ENCODE results near the gene PI16. TPM values are rescaled to one million over a fixed set of nuclear protein-coding genes. Genes with fewer than 3 reads are reported as not detected.
"Not testable (repeated sequence)": the region's sequence is repeated elsewhere in the genome, so short reads cannot be mapped to it uniquely, and the experiment has no call there.

PI16 gene
- total RNA-seq, 1 experiment from 2014 or later, result not detected

- H3K4me1 ChIP-seq (ENCODE audit: control insufficient read depth, insufficient read depth, low read length), result peaks cover 23% of the 10 kb centered on the region
- peak overlapping the region; percentile 94 for H3K27ac ChIP-seq (ENCODE audit: low read length)
- peaks cover 3% of the 10 kb centered on the region; the same call in 1 of the 2 replicates for H3K36me3 ChIP-seq (ENCODE audit: control insufficient read depth, insufficient read depth, low read length)
- no peak for ATAC-seq
- TF ChIP-seq CTCF (IDR thresholded peaks at IDR 0.05) (no peak), TCF7L2 (IDR thresholded peaks at IDR 0.05; ENCODE audit: low read depth, low read length) (no peak)
- H3K9me3 ChIP-seq (ENCODE audit: control insufficient read depth, insufficient read depth, low read depth, low read length), result no peaks in the 10 kb centered on the region
- intact Hi-C loops (cut with micrococcal nuclease; ENCODE audit: unreplicated experiment) (loop anchor here (10.0 kb wide), 1 partner anchor 102 kb away; the partner anchor contains the start of gene C6orf89), in situ Hi-C loops (cut with HindIII; ENCODE audit: low pct_unique_long_range_greater_than_20kb, low sequenced_read_pairs) (no loop called here)
- H3K27me3 ChIP-seq (ENCODE audit: control insufficient read depth, insufficient read depth, low read length), result no peaks in the 10 kb centered on the region
- BruUV-seq (replicated peaks), result no TSS peak
- no peak for DNase-seq (ENCODE audit: low read depth, low spot score)
- CTCF ChIA-PET, result no interaction called here
- H3K4me3 ChIP-seq (ENCODE audit: low read depth in 2 of 2, low read length in 2 of 2), result peak overlapping the region; percentile 72 to 97
- POLR2A ChIA-PET, result no interaction called here
Observed at GRCh38 chr6:36986704-36987047, 32.1 kb downstream of the PI16 start.

GRCh38 chr6:36989264-36989663 lies 34.7 kb downstream of the PI16 start:
- Histone ChIP-seq H3K4me1 (ENCODE audit: control insufficient read depth, insufficient read depth, low read length) (peaks cover 8% of the 10 kb centered on the region), H3K4me3 (ENCODE audit: low read depth in 2 of 2, low read length in 2 of 2) (no peak overlapping the region), H3K36me3 (ENCODE audit: control insufficient read depth, insufficient read depth, low read length) (peaks cover 3% of the 10 kb centered on the region; the same call in 1 of the 2 replicates), H3K27me3 (ENCODE audit: control insufficient read depth, insufficient read depth, low read length) (no peaks in the 10 kb centered on the region), H3K27ac (ENCODE audit: low read length) (no peak overlapping the region), H3K9me3 (ENCODE audit: control insufficient read depth, insufficient read depth, low read depth, low read length) (no peaks in the 10 kb centered on the region)
- intact Hi-C loops (cut with micrococcal nuclease; ENCODE audit: unreplicated experiment), result loop anchor here (10.0 kb wide), 1 partner anchor 104 kb away; the partner anchor contains the start of gene C6orf89
- no peak for DNase-seq (ENCODE audit: low read depth, low spot score)
- TF ChIP-seq POLR2AphosphoS5 (IDR thresholded peaks at IDR 0.05; ENCODE audit: low read depth, low read length) (no peak), SIN3A (IDR thresholded peaks at IDR 0.05; ENCODE audit: borderline replicate concordance, insufficient read depth, low read depth, low read length) (no peak), REST (IDR thresholded peaks at IDR 0.05; ENCODE audit: insufficient read depth in 1 of 2, low read depth in 2 of 2, low read length in 1 of 2) (no peak), TCF7L2 (IDR thresholded peaks at IDR 0.05; ENCODE audit: low read depth, low read length) (no peak), CTCF (IDR thresholded peaks at IDR 0.05) (no peak)
- ATAC-seq, result no peak
- no TSS peak for BruUV-seq (replicated peaks)
- in situ Hi-C loops (cut with HindIII; ENCODE audit: low pct_unique_long_range_greater_than_20kb, low sequenced_read_pairs), result no loop called here
- POLR2A ChIA-PET, result no interaction called here
- CTCF ChIA-PET, result interaction anchor here (0.7 kb wide), 1 partner anchor 1795 kb away, joined by 4 read pairs; no protein-coding TSS in a partner anchor

GRCh38 chr6:36990401-36990800 lies 35.9 kb downstream of the PI16 start:
- H3K4me1 ChIP-seq (ENCODE audit: control insufficient read depth, insufficient read depth, low read length); BruUV-seq (replicated peaks); DNase-seq (ENCODE audit: low read depth, low spot score); POLR2A ChIA-PET; H3K4me3 ChIP-seq (ENCODE audit: low read depth in 2 of 2, low read length in 2 of 2); H3K27me3 ChIP-seq (ENCODE audit: control insufficient read depth, insufficient read depth, low read length); in situ Hi-C loops (cut with HindIII; ENCODE audit: low pct_unique_long_range_greater_than_20kb, low sequenced_read_pairs); H3K9me3 ChIP-seq (ENCODE audit: control insufficient read depth, insufficient read depth, low read depth, low read length); H3K36me3 ChIP-seq (ENCODE audit: control insufficient read depth, insufficient read depth, low read length); intact Hi-C loops (cut with micrococcal nuclease; ENCODE audit: unreplicated experiment); CTCF ChIA-PET; ATAC-seq; H3K27ac ChIP-seq (ENCODE audit: low read length): not testable (repeated sequence)

All from Panc1 (cell line).